Panc1 (cell line): Measurements from ENCODE around the gene FIG4. TPM values are rescaled to one million over a fixed set of nuclear protein-coding genes. Genes with fewer than 3 reads are reported as not detected.
"Not testable (repeated sequence)": the region's sequence is repeated elsewhere in the genome, so short reads cannot be mapped to it uniquely, and the experiment has no call there.

Source experiments
- ATAC-seq: fragments of 200-7000 bp; cut with Tn5 transposase; 2 replicates; pipeline ENCODE4 v1.9.1; 2020; ENCODE audit warnings: mild to moderate bottlenecking, moderate library complexity
- BruUV-seq: library from RNA; stranded (reverse); fragments of 400-500 nt; replicated peaks from 2 replicates; lab custom pipeline; 2021; lab: Mats Ljungman, UMichigan
- CTCF ChIA-PET: fragments of 300-600 bp; sonication (Branson Sonifier 250); formaldehyde crosslinking; loops from one replicate; lab custom pipeline; 2022; ENCODE audit warnings: antibody characterized with exemption; lab: Charles Lee
- POLR2A ChIA-PET: fragments of 300-600 bp; sonication (Branson Sonifier 250); formaldehyde crosslinking; loops from one replicate; lab custom pipeline; 2022; ENCODE audit warnings: antibody characterized with exemption; lab: Charles Lee
- DNase-seq: peaks from one replicate; pipeline ENCODE4 v3.0.0-alpha.2; 2010; ENCODE audit warnings: low read depth, low spot score
- H3K27ac ChIP-seq: 2 replicates; pipeline ENCODE4 v1.5.1; 2011; ENCODE audit warnings: mild to moderate bottlenecking, low read length, inconsistent platforms
- H3K27me3 ChIP-seq: fragments of 200-500 bp; sonication (Bioruptor generic); 2 replicates; pipeline ENCODE4 v1.6.0; 2014; ENCODE audit warnings: low read length, inconsistent platforms; ENCODE audit not compliant: control insufficient read depth, insufficient read depth
- H3K36me3 ChIP-seq: fragments of 200-500 bp; sonication (Bioruptor generic); 2 replicates; pipeline ENCODE4 v1.5.1; 2014; ENCODE audit warnings: inconsistent platforms, mild to moderate bottlenecking, low read length, moderate library complexity; ENCODE audit not compliant: control insufficient read depth, insufficient read depth
- H3K4me1 ChIP-seq: 2 replicates; pipeline ENCODE4 v1.5.1; 2011; ENCODE audit warnings: inconsistent platforms, mild to moderate bottlenecking, low read length, moderate library complexity; ENCODE audit not compliant: control insufficient read depth, insufficient read depth
- H3K4me3 ChIP-seq, 2 experiments: 2 replicates each; pipeline ENCODE4 v1.5.1; 2011 to 2012; ENCODE audit warnings: low read depth in 2 of 2, low read length in 2 of 2, mild to moderate bottlenecking in 2 of 2, inconsistent platforms in 1 of 2, moderate library complexity in 1 of 2
- H3K9me3 ChIP-seq: fragments of 200-500 bp; sonication (Bioruptor generic); 2 replicates; pipeline ENCODE4 v1.5.1; 2014; ENCODE audit warnings: low read depth, mild to moderate bottlenecking, inconsistent platforms, low read length, moderate library complexity; ENCODE audit not compliant: control insufficient read depth, insufficient read depth
- POLR2AphosphoS5 ChIP-seq: IDR thresholded peaks from 2 replicates; pipeline ENCODE4 v1.6.1; 2012; ENCODE audit warnings: mild to moderate bottlenecking, low read depth, low read length, moderate library complexity
- SIN3A ChIP-seq: IDR thresholded peaks from 2 replicates; pipeline ENCODE4 v1.6.1; 2012; ENCODE audit warnings: low read depth, mild to moderate bottlenecking, low read length, moderate library complexity, borderline replicate concordance; ENCODE audit not compliant: insufficient read depth
- TCF7L2 ChIP-seq: IDR thresholded peaks from 2 replicates; pipeline ENCODE4 v1.6.1; 2011; ENCODE audit warnings: mild to moderate bottlenecking, low read depth, low read length, inconsistent platforms
- in situ Hi-C: cut with HindIII; loops from 2 replicates; pipeline ENCODE4 v1.10.0; 2016; ENCODE audit warnings: low sequenced_read_pairs, low pct_unique_long_range_greater_than_20kb
- intact Hi-C: fragments of 100-400 bp; cut with micrococcal nuclease; formaldehyde crosslinking; loops from one replicate; pipeline ENCODE4 v1.10.0; 2022; ENCODE audit not compliant: unreplicated experiment
- total RNA-seq: library from RNA; stranded (reverse); gene quantifications from one replicate; pipeline ENCODE4 v1.2.1, GENCODE V29; 2021; ENCODE audit not compliant: unreplicated experiment
- TF ChIP-seq, protein P1 (sequence below), 2 experiments: IDR thresholded peaks; 2 replicates each; pipeline ENCODE4 v1.6.1; 2011 to 2012; ENCODE audit warnings: low read depth in 2 of 2, control low read depth in 1 of 2, low read length in 1 of 2, mild to moderate bottlenecking in 1 of 2, moderate library complexity in 1 of 2; ENCODE audit not compliant: insufficient read depth in 1 of 2
- TF ChIP-seq, protein P2 (sequence below): fragments of 450-650 bp; IDR thresholded peaks from 2 replicates; pipeline ENCODE4 v1.5.1; 2017; ENCODE audit warnings: mild to moderate bottlenecking

The FIG4 gene
- total RNA-seq, 1 experiment from 2014 or later, result 19.0 TPM

DNA sequence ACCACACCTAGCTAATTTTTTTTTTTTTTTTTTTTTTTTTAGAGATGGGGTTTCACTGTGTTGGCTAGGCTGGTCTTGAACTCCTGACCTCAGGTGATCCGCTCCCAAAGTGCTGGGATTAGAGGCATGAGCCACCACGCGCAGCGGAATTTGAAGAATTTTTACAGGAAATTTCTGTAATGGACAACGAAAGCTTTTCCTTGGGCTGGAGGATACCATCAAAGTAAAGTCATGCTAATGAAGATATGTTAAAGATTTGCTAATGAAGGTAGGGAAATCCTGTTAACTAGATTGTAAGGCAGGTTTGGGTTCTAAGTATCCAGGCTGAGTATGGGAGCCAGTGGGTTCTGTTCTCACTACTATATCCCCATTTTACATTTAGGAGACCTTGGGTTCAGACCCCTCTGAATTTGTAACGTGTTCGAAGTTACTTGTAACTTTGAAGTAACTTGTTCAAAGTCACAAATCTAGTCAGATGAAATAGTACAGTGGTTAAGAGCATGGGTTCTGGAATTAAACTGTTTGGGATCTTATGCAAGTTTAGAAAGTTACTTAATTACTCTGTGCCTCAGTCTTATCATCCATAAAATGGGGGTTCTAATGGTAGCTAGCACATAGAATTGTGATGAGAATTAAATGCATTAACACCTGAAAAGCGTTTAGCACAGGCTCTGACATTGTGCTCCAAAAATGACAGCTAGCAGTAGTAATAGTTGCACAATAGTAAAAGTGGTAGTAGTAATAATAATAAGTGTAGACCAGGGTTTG lies 163.6 kb downstream of the FIG4 start:
- Histone ChIP-seq H3K27me3 (no peaks in the 10 kb centered on the region), H3K36me3 (no peaks in the 10 kb centered on the region), H3K27ac (no peak overlapping the region), H3K9me3 (no peaks in the 10 kb centered on the region), H3K4me3 (no peak overlapping the region), H3K4me1 (no peaks in the 10 kb centered on the region)
- TF ChIP-seq, protein P1, sequence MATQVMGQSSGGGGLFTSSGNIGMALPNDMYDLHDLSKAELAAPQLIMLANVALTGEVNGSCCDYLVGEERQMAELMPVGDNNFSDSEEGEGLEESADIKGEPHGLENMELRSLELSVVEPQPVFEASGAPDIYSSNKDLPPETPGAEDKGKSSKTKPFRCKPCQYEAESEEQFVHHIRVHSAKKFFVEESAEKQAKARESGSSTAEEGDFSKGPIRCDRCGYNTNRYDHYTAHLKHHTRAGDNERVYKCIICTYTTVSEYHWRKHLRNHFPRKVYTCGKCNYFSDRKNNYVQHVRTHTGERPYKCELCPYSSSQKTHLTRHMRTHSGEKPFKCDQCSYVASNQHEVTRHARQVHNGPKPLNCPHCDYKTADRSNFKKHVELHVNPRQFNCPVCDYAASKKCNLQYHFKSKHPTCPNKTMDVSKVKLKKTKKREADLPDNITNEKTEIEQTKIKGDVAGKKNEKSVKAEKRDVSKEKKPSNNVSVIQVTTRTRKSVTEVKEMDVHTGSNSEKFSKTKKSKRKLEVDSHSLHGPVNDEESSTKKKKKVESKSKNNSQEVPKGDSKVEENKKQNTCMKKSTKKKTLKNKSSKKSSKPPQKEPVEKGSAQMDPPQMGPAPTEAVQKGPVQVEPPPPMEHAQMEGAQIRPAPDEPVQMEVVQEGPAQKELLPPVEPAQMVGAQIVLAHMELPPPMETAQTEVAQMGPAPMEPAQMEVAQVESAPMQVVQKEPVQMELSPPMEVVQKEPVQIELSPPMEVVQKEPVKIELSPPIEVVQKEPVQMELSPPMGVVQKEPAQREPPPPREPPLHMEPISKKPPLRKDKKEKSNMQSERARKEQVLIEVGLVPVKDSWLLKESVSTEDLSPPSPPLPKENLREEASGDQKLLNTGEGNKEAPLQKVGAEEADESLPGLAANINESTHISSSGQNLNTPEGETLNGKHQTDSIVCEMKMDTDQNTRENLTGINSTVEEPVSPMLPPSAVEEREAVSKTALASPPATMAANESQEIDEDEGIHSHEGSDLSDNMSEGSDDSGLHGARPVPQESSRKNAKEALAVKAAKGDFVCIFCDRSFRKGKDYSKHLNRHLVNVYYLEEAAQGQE (IDR thresholded peaks at IDR 0.05; ENCODE audit: insufficient read depth in 1 of 2, low read depth in 2 of 2, low read length in 1 of 2), result no peak
- TF ChIP-seq, protein P2, sequence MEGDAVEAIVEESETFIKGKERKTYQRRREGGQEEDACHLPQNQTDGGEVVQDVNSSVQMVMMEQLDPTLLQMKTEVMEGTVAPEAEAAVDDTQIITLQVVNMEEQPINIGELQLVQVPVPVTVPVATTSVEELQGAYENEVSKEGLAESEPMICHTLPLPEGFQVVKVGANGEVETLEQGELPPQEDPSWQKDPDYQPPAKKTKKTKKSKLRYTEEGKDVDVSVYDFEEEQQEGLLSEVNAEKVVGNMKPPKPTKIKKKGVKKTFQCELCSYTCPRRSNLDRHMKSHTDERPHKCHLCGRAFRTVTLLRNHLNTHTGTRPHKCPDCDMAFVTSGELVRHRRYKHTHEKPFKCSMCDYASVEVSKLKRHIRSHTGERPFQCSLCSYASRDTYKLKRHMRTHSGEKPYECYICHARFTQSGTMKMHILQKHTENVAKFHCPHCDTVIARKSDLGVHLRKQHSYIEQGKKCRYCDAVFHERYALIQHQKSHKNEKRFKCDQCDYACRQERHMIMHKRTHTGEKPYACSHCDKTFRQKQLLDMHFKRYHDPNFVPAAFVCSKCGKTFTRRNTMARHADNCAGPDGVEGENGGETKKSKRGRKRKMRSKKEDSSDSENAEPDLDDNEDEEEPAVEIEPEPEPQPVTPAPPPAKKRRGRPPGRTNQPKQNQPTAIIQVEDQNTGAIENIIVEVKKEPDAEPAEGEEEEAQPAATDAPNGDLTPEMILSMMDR, result no peak
- no peak for TF ChIP-seq SIN3A
- no TSS peak for BruUV-seq
- POLR2A ChIA-PET, result interaction anchor here (0.8 kb wide), 1 partner anchor 145 kb away, joined by 3 read pairs; no protein-coding TSS in a partner anchor
- intact Hi-C loops (no loop called here), in situ Hi-C loops (no loop called here)
- DNase-seq (no peak), ATAC-seq (no peak)
- CTCF ChIA-PET, result no interaction called here

DNA sequence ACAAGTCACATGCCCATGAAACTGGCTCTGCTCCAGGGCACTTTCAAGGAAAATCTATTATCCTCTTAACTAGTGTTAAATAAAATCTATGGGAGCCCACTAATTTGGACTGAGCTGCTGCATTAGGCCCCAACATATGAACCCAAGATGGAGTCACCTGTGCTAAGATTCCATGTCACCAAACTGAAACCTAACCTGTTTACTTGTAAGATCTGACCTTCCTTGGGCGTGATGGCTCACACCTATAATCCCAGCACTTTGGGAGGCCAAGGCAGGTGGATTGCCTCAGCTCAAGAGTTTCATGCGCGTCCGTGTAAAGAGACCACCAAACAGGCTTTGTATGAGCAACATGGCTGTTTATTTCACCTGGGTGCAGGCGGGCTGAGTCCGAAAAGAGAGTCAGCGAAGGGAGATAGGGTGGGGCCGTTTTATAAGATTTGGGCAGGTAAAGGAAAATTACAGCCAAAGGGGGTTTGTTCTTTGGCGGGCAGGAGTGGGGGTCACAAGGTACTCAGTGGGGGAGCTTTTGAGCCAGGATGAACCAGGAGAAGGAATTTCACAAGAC lies 164.5 kb downstream of the FIG4 start:
- not testable (repeated sequence) for BruUV-seq

DNA sequence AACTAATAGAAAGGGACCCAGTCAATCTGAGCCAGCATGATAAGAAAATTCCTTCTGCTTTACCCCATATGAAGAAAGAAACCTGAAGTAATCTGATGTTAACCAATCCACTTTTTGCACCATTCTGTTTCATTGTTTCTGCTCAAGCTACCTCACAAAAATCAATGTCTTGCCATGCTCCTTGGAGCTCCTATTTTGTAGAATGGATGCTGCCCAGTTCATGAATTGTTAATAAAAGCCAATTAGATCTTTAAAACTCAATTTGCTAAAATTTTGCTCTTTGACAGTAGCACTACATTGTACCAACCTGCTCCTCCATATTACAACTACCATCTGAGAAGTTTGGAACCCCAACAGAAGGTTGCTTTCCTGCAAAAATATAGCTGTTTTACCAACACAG lies 170.8 kb downstream of the FIG4 start:
- ChIA-PET CTCF (no interaction called here), POLR2A (no interaction called here)
- in situ Hi-C loops (no loop called here), intact Hi-C loops (loop anchor here (10.0 kb wide), 1 partner anchor 157 kb away; no protein-coding TSS in a partner anchor)
- Histone ChIP-seq H3K9me3 (no peaks in the 10 kb centered on the region), H3K27me3 (no peaks in the 10 kb centered on the region; the same call in 1 of the 2 replicates), H3K4me3 (no peak overlapping the region), H3K4me1 (no peaks in the 10 kb centered on the region), H3K36me3 (no peaks in the 10 kb centered on the region), H3K27ac (no peak overlapping the region)
- no TSS peak for BruUV-seq
- no peak for ATAC-seq
- TF ChIP-seq SIN3A (no peak), POLR2AphosphoS5 (no peak), TCF7L2 (no peak)
- TF ChIP-seq, protein P1 (IDR thresholded peaks at IDR 0.05; ENCODE audit: insufficient read depth in 1 of 2, low read depth in 2 of 2, low read length in 1 of 2), result no peak
- TF ChIP-seq, protein P2, result no peak
- no peak for DNase-seq

More for the DNA sequence above, 164.5 kb downstream of the FIG4 start:
- H3K36me3 ChIP-seq, ATAC-seq, H3K27ac ChIP-seq, intact Hi-C loops, H3K4me3 ChIP-seq, in situ Hi-C loops, DNase-seq, H3K9me3 ChIP-seq, H3K27me3 ChIP-seq, H3K4me1 ChIP-seq, CTCF ChIA-PET: not testable (repeated sequence)
- POLR2A ChIA-PET, result interaction anchor here (0.8 kb wide), 1 partner anchor 144 kb away, joined by 3 read pairs; no protein-coding TSS in a partner anchor
